Activated naive CD4-positive, alpha-beta T cell treated with Interleukin-2 at 50 U/mL for 16 hours (primary cell): ENCODE measurements around the gene UBL7.
"Not testable (repeated sequence)": the region's sequence is repeated elsewhere in the genome, so short reads cannot be mapped to it uniquely, and the experiment has no call there.

Experiments
- DNase-seq: peaks from one replicate; pipeline ENCODE4 v3.0.0-alpha.2; 2020

Gene UBL7

GRCh38 chr15:74463634-74464033 lies 2.7 kb upstream of the UBL7 start:
- DNase-seq, result no peak

- DNase-seq, result no peak
These were observed 1.0 kb upstream of the UBL7 start for GRCh38 chr15:74461847-74462511.

GRCh38 chr15:74460298-74460697 lies 662 bp downstream of the UBL7 start:
- DNase-seq, result no peak

- not testable (repeated sequence) for DNase-seq
These were observed 1.2 kb downstream of the UBL7 start for GRCh38 chr15:74459798-74460197.

- DNase-seq, result no peak
These were observed 2.5 kb downstream of the UBL7 start for GRCh38 chr15:74458473-74458872.

- DNase-seq, result not testable (repeated sequence)
These were observed 3.9 kb downstream of the UBL7 start for GRCh38 chr15:74457036-74457435.

- no peak for DNase-seq
These were observed 6.0 kb downstream of the UBL7 start for GRCh38 chr15:74454764-74455500.

- no peak for DNase-seq
These were observed 6.8 kb downstream of the UBL7 start for GRCh38 chr15:74453925-74454763.

GRCh38 chr15:74451861-74452835 lies 8.8 kb downstream of the UBL7 start:
- no peak for DNase-seq

- no peak for DNase-seq
These were observed 9.6 kb downstream of the UBL7 start for GRCh38 chr15:74451322-74451721.

GRCh38 chr15:74449643-74450205 lies 11.2 kb downstream of the UBL7 start:
- DNase-seq, result no peak

GRCh38 chr15:74449095-74449494 lies 11.9 kb downstream of the UBL7 start:
- DNase-seq, result no peak

GRCh38 chr15:74445816-74446763 lies 14.9 kb downstream of the UBL7 start:
- no peak for DNase-seq

- DNase-seq, result no peak
These were observed 16.6 kb downstream of the UBL7 start for GRCh38 chr15:74444106-74445062.

- DNase-seq, result no peak
These were observed 17.7 kb downstream of the UBL7 start for GRCh38 chr15:74443100-74443909.

- DNase-seq, result no peak
These were observed 18.4 kb downstream of the UBL7 start for GRCh38 chr15:74442604-74443003.

GRCh38 chr15:74442063-74442462 lies 18.9 kb downstream of the UBL7 start:
- DNase-seq, result no peak

GRCh38 chr15:74441248-74441941 lies 19.6 kb downstream of the UBL7 start:
- DNase-seq, result no peak
